ENCODE results near the gene FLYWCH1.
"Not testable (repeated sequence)": the region's sequence is repeated elsewhere in the genome, so short reads cannot be mapped to it uniquely, and the experiment has no call there.

Gene FLYWCH1

GRCh38 chr16:2934450-2934849 is 22.7 kb downstream of the FLYWCH1 start:
- peaks cover 4% of the 10 kb centered on the region; the same call in 1 of the 2 replicates for H3K36me3 ChIP-seq (ENCODE audit: insufficient read depth, low read length)
- no peak overlapping the region for H3K9ac ChIP-seq (ENCODE audit: insufficient read length)
- DNase-seq (ENCODE audit: low read depth, low spot score), result no peak
- H3K9me3 ChIP-seq (ENCODE audit: low read depth, low read length), result no peaks in the 10 kb centered on the region
- H3K27ac ChIP-seq, result no peak overlapping the region
- H3K4me3 ChIP-seq, result no peak overlapping the region
- TF ChIP-seq POLR2AphosphoS5 (IDR thresholded peaks at IDR 0.05; ENCODE audit: borderline replicate concordance, low read depth, low read length), result no peak
- TF ChIP-seq FOXP2 (optimal IDR thresholded peaks at IDR 0.05; ENCODE audit: control extremely low read depth, extremely low read length, insufficient read depth), result no peak
- no peak for TF ChIP-seq EZH2 (IDR thresholded peaks at IDR 0.05)

DNA sequence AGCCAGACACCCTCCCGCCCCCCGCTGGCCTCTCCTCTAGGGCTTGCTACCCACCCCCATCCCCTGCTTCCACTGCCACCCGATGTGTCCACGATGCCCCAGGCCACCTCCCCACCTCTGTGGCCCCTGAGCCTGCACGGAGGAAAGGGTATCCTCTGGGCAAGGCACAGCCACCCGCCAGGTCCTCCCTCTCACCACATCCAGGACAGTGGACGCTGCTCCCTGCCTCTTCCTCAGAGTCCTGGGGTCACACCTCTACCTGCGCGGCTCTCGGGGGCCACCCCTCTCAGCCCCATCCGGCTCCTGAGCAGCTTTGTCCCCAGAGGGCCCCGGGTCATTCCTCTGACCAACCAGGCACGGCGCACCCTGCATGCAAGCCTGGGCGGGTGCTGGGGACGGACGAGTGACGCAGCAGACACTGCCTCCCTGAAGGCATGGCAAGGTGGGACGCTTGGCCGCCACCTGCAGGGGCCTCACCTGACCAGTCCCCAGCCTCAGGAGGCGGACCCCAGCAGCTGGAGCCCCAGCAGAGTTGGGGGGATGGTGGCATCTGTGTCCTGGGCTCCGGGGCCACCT is 24.8 kb downstream of the FLYWCH1 start:
- Histone ChIP-seq H3K27ac (no peak overlapping the region), H3K9ac (ENCODE audit: insufficient read length) (no peak overlapping the region), H3K4me3 (no peak overlapping the region), H3K9me3 (ENCODE audit: low read depth, low read length) (no peaks in the 10 kb centered on the region), H3K36me3 (ENCODE audit: insufficient read depth, low read length) (peaks cover 13% of the 10 kb centered on the region; the same call in 1 of the 2 replicates)
- DNase-seq (ENCODE audit: low read depth, low spot score), result no peak
- no peak for TF ChIP-seq EZH2 (IDR thresholded peaks at IDR 0.05)
- TF ChIP-seq FOXP2 (optimal IDR thresholded peaks at IDR 0.05; ENCODE audit: control extremely low read depth, extremely low read length, insufficient read depth), result no peak
- TF ChIP-seq POLR2AphosphoS5 (IDR thresholded peaks at IDR 0.05; ENCODE audit: borderline replicate concordance, low read depth, low read length), result no peak

- DNase-seq (ENCODE audit: low read depth, low spot score), result no peak
- no peak for TF ChIP-seq POLR2AphosphoS5 (IDR thresholded peaks at IDR 0.05; ENCODE audit: borderline replicate concordance, low read depth, low read length)
- no peak for TF ChIP-seq EZH2 (IDR thresholded peaks at IDR 0.05)
- no peak for TF ChIP-seq FOXP2 (optimal IDR thresholded peaks at IDR 0.05; ENCODE audit: control extremely low read depth, extremely low read length, insufficient read depth)
- H3K36me3 ChIP-seq (ENCODE audit: insufficient read depth, low read length), result peaks cover 13% of the 10 kb centered on the region; the same call in 1 of the 2 replicates
- no peak overlapping the region for H3K4me3 ChIP-seq
- no peaks in the 10 kb centered on the region for H3K9me3 ChIP-seq (ENCODE audit: low read depth, low read length)
- H3K27ac ChIP-seq, result no peak overlapping the region
- no peak overlapping the region for H3K9ac ChIP-seq (ENCODE audit: insufficient read length)
These were observed 25.4 kb downstream of the FLYWCH1 start for GRCh38 chr16:2937170-2937569.

GRCh38 chr16:2938206-2938605 is 26.5 kb downstream of the FLYWCH1 start:
- Histone ChIP-seq H3K9ac (ENCODE audit: insufficient read length) (no peak overlapping the region), H3K9me3 (ENCODE audit: low read depth, low read length) (no peaks in the 10 kb centered on the region), H3K27ac (no peak overlapping the region), H3K4me3 (no peak overlapping the region), H3K36me3 (ENCODE audit: insufficient read depth, low read length) (peaks cover 13% of the 10 kb centered on the region; the same call in 1 of the 2 replicates)
- DNase-seq (ENCODE audit: low read depth, low spot score), result no peak
- TF ChIP-seq EZH2 (IDR thresholded peaks at IDR 0.05) (no peak), FOXP2 (optimal IDR thresholded peaks at IDR 0.05; ENCODE audit: control extremely low read depth, extremely low read length, insufficient read depth) (no peak), POLR2AphosphoS5 (IDR thresholded peaks at IDR 0.05; ENCODE audit: borderline replicate concordance, low read depth, low read length) (no peak)

GRCh38 chr16:2939968-2940367 is 28.2 kb downstream of the FLYWCH1 start:
- no peak for DNase-seq (ENCODE audit: low read depth, low spot score)
- Histone ChIP-seq H3K36me3 (ENCODE audit: insufficient read depth, low read length) (peaks cover 13% of the 10 kb centered on the region; the same call in 1 of the 2 replicates), H3K27ac (no peak overlapping the region), H3K4me3 (no peak overlapping the region), H3K9me3 (ENCODE audit: low read depth, low read length) (no peaks in the 10 kb centered on the region), H3K9ac (ENCODE audit: insufficient read length) (no peak overlapping the region)
- TF ChIP-seq FOXP2 (optimal IDR thresholded peaks at IDR 0.05; ENCODE audit: control extremely low read depth, extremely low read length, insufficient read depth) (no peak), POLR2AphosphoS5 (IDR thresholded peaks at IDR 0.05; ENCODE audit: borderline replicate concordance, low read depth, low read length) (no peak), EZH2 (IDR thresholded peaks at IDR 0.05) (no peak)

- no peak overlapping the region for H3K4me3 ChIP-seq
- H3K27ac ChIP-seq, result no peak overlapping the region
- no peaks in the 10 kb centered on the region for H3K9me3 ChIP-seq (ENCODE audit: low read depth, low read length)
- H3K9ac ChIP-seq (ENCODE audit: insufficient read length), result no peak overlapping the region
- no peak for TF ChIP-seq FOXP2 (optimal IDR thresholded peaks at IDR 0.05; ENCODE audit: control extremely low read depth, extremely low read length, insufficient read depth)
- TF ChIP-seq POLR2AphosphoS5 (IDR thresholded peaks at IDR 0.05; ENCODE audit: borderline replicate concordance, low read depth, low read length), result no peak
- TF ChIP-seq EZH2 (IDR thresholded peaks at IDR 0.05), result no peak
- H3K36me3 ChIP-seq (ENCODE audit: insufficient read depth, low read length), result peaks cover 13% of the 10 kb centered on the region; the same call in 1 of the 2 replicates
- no peak for DNase-seq (ENCODE audit: low read depth, low spot score)
These were observed 30.3 kb downstream of the FLYWCH1 start for GRCh38 chr16:2942045-2942444.

DNA sequence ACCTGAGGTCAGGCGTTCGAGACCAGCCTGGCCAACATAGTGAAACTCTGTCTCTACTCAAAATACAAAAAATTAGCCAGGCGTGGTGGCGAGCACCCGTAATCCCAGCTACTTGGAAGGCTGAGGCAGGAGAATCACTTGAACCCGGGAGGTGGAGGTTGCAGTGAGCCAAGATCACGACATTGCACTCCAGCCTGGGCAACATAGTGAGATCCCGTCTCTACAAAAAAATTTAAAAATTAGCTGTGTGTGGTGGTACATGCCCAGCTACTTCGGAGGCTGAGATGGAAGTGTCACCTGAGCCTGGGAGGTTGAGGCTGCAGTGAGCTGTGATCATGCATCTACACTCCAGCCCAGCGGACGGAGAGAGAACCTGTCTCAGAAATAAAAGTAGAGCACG is 32.0 kb downstream of the FLYWCH1 start:
- not testable (repeated sequence) for H3K9ac ChIP-seq (ENCODE audit: insufficient read length); H3K9me3 ChIP-seq (ENCODE audit: low read depth, low read length); H3K36me3 ChIP-seq (ENCODE audit: insufficient read depth, low read length); H3K4me3 ChIP-seq; H3K27ac ChIP-seq; DNase-seq (ENCODE audit: low read depth, low spot score)

GRCh38 chr16:2946649-2947048 is 34.9 kb downstream of the FLYWCH1 start:
- no peaks in the 10 kb centered on the region; the same call in 1 of the 2 replicates for H3K36me3 ChIP-seq (ENCODE audit: insufficient read depth, low read length)
- H3K27ac ChIP-seq, result no peak overlapping the region
- no peak for DNase-seq (ENCODE audit: low read depth, low spot score)
- TF ChIP-seq FOXP2 (optimal IDR thresholded peaks at IDR 0.05; ENCODE audit: control extremely low read depth, extremely low read length, insufficient read depth), result no peak
- no peak for TF ChIP-seq POLR2AphosphoS5 (IDR thresholded peaks at IDR 0.05; ENCODE audit: borderline replicate concordance, low read depth, low read length)
- TF ChIP-seq EZH2 (IDR thresholded peaks at IDR 0.05), result no peak
- no peak overlapping the region for H3K4me3 ChIP-seq
- no peaks in the 10 kb centered on the region for H3K9me3 ChIP-seq (ENCODE audit: low read depth, low read length)
- no peak overlapping the region for H3K9ac ChIP-seq (ENCODE audit: insufficient read length)
